Peyer's patch (tissue), 4 donors: ENCODE data around the gene NCOA7.

Experiments used
- CTCF ChIP-seq, 6 experiments: fragments of 450-650 bp in 4 of 6; fragments of 200-600 bp in 2 of 6; sonication (generic) in 1 of 6; IDR thresholded peaks; one replicate each; pipeline ENCODE4 v1.5.1; 2017 to 2019; ENCODE audit warnings: antibody characterized with exemption in 6 of 6, mild to moderate bottlenecking in 3 of 6, moderate library complexity in 1 of 6
- POLR2A ChIP-seq, 2 donors: fragments of 450-650 bp; IDR thresholded peaks; one replicate each; pipeline ENCODE4 v1.5.1; 2017; ENCODE audit warnings: antibody characterized with exemption in 2 of 2, mild to moderate bottlenecking in 2 of 2, moderate library complexity in 2 of 2

GRCh38 chr6:125955973-125956372 lies 165.2 kb downstream of the NCOA7 start:
- TF ChIP-seq CTCF (IDR thresholded peaks at IDR 0.05) (no peak), POLR2A (IDR thresholded peaks at IDR 0.05) (no peak)
